A549 (cell line): ENCODE data around the gene DNHD1. TPM values are rescaled to one million over a fixed set of nuclear protein-coding genes. Genes with fewer than 3 reads are reported as not detected.

Experiments used
- ATAC-seq, 2 experiments: fragments of 200-7000 bp in 1 of 2; fragments of >200 bp in 1 of 2; cut with Nextera tagmentation in 1 of 2; cut with Tn5 transposase in 1 of 2; 3 replicates each; pipeline versions ENCODE4 v1.8.0 to v1.9.1; 2018 to 2020; ENCODE audit warnings: mild to moderate bottlenecking in 1 of 2, moderate library complexity in 1 of 2
- CTCF ChIA-PET: fragments of 300-600 bp; sonication (Branson Sonifier 250); formaldehyde crosslinking; extraction: SDS; loops from one replicate; lab custom pipeline; 2021; ENCODE audit warnings: antibody characterized with exemption, inconsistent platforms; lab: Yijun Ruan, JAX
- POLR2A ChIA-PET: fragments of 350-600 bp; formaldehyde crosslinking; extraction: SDS; loops from one replicate; lab custom pipeline; 2021; ENCODE audit warnings: antibody characterized with exemption, inconsistent platforms; lab: Yijun Ruan, JAX
- DNase-seq, 2 experiments: peaks; one replicate each; pipeline versions ENCODE4 v3.0.0 to v3.0.0-alpha.2; 2011 to 2016; ENCODE audit warnings: low read depth in 1 of 2, low spot score in 1 of 2
- FAIRE-seq: peaks from 2 replicates; lab custom pipeline; 2011; peaks lifted over from hg19 to GRCh38; lab: Jason Lieb, UNC
- H3K27ac ChIP-seq, 2 experiments: fragments of >200 bp; sonication (Bioruptor Twin); formaldehyde crosslinking; 3 replicates each; pipeline ENCODE4 v1.5.1; 2016 to 2017
- H3K4me1 ChIP-seq: fragments of >200 bp; sonication (Bioruptor Twin); formaldehyde crosslinking; 3 replicates; pipeline ENCODE4 v1.6.1; 2016
- H3K4me2 ChIP-seq: fragments of >200 bp; sonication (Bioruptor Twin); formaldehyde crosslinking; 3 replicates; pipeline ENCODE4 v1.6.1; 2016
- H3K4me3 ChIP-seq: fragments of >200 bp; sonication (Bioruptor Twin); formaldehyde crosslinking; 3 replicates; pipeline ENCODE4 v1.5.1; 2016
- H3K9me3 ChIP-seq: fragments of >200 bp; sonication (Bioruptor Twin); formaldehyde crosslinking; 3 replicates; pipeline ENCODE4 v1.6.1; 2016
- EP300 ChIP-seq, 2 experiments: fragments of >200 bp; sonication (Bioruptor Twin); formaldehyde crosslinking; IDR thresholded peaks; 2 replicates in 1 of 2; 3 replicates in 1 of 2; pipeline ENCODE4 v1.6.1; 2016 to 2017
- HDAC2 ChIP-seq: fragments of 200-600 bp; sonication (generic); IDR thresholded peaks from 2 replicates; pipeline ENCODE4 v1.6.1; 2016
- HOXA7 ChIP-seq: fragments of 250-450 bp; sonication (Bioruptor Pico); IDR thresholded peaks from 2 replicates; pipeline ENCODE4 v1.5.0; 2020; ENCODE audit warnings: mild to moderate bottlenecking, moderate library complexity
- HOXB13 ChIP-seq: fragments of 250-450 bp; sonication (Bioruptor Pico); IDR thresholded peaks from 2 replicates; pipeline ENCODE4 v1.5.0; 2020; ENCODE audit warnings: low read depth, mild to moderate bottlenecking, moderate library complexity
- MAZ ChIP-seq: fragments of 150-350 bp; IDR thresholded peaks from 2 replicates; pipeline ENCODE4 v1.6.1; 2014; ENCODE audit warnings: antibody characterized with exemption, low read depth, low read length, borderline replicate concordance
- NPAS2 ChIP-seq: fragments of 250-450 bp; sonication (Bioruptor Pico); IDR thresholded peaks from 2 replicates; pipeline ENCODE4 v1.8.0; 2022; ENCODE audit warnings: mild to moderate bottlenecking, moderate library complexity, borderline replicate concordance
- POLR2AphosphoS2 ChIP-seq: conservative IDR thresholded peaks from 2 replicates; pipeline ENCODE4 v1.6.1; 2012; ENCODE audit warnings: low read length, improper control_type of control experiment, inconsistent platforms
- RAD21 ChIP-seq, 2 experiments: fragments of >200 bp in 1 of 2; sonication (Bioruptor Twin) in 1 of 2; formaldehyde crosslinking in 1 of 2; IDR thresholded peaks in 1 of 2; conservative IDR thresholded peaks in 1 of 2; 2 replicates in 1 of 2; 3 replicates in 1 of 2; pipeline ENCODE4 v1.6.1; 2012 to 2018; ENCODE audit warnings: inconsistent platforms in 1 of 2
- RARB ChIP-seq: fragments of 250-450 bp; sonication (Bioruptor Pico); IDR thresholded peaks from 2 replicates; pipeline ENCODE4 v1.8.0; 2021; ENCODE audit warnings: mild to moderate bottlenecking, moderate library complexity
- TFCP2L1 ChIP-seq: fragments of 250-450 bp; sonication (Bioruptor Pico); IDR thresholded peaks from 2 replicates; pipeline ENCODE4 v1.5.0; 2021; ENCODE audit warnings: mild to moderate bottlenecking
- USF2 ChIP-seq: fragments of 450-650 bp; IDR thresholded peaks from 2 replicates; pipeline ENCODE4 v1.6.1; 2014; ENCODE audit warnings: antibody characterized with exemption
- ZC3H11A ChIP-seq: fragments of 450-650 bp; IDR thresholded peaks from 2 replicates; pipeline ENCODE4 v1.6.1; 2014; ENCODE audit warnings: antibody characterized with exemption, mild to moderate bottlenecking
- ZNF302 ChIP-seq: fragments of 250-450 bp; sonication (Bioruptor Pico); IDR thresholded peaks from 2 replicates; pipeline ENCODE4 v1.9.0; 2021; ENCODE audit warnings: inconsistent platforms, mild to moderate bottlenecking, moderate library complexity
- WGBS: methylation state at CpG from one replicate; pipeline ENCODE4 v1.1.6; 2017; ENCODE audit errors: missing lambda C conversion rate; 5-methylcytosine and 5-hydroxymethylcytosine counted together
- polyA plus RNA-seq, 4 experiments: library from polyadenylated mRNA; depleted of rRNA in 3 of 4; stranded (reverse); fragments of >200 nt; fragmentation: RNase III in 1 of 4; extraction: RNeasy Plus Mini Kit Qiagen cat#74134 plus additional on column Dnase treatment in 1 of 4; gene quantifications; 2 replicates in 3 of 4; 3 replicates in 1 of 4; pipeline ENCODE4 v1.2.3, GENCODE V29; 2011 to 2017
- TF ChIP-seq, protein P1 (sequence below): fragments of >200 bp; sonication (Bioruptor Twin); formaldehyde crosslinking; IDR thresholded peaks from 2 replicates; pipeline ENCODE4 v1.6.1; 2016
- TF ChIP-seq, protein P2 (sequence below): fragments of 150-350 bp; IDR thresholded peaks from 2 replicates; pipeline ENCODE4 v1.6.1; 2014; ENCODE audit warnings: low read depth, mild to moderate bottlenecking, low read length

Gene DNHD1
- polyA plus RNA-seq, 2 of the 4 experiments (the other 2 are of a cell fraction): 6.8 to 8.6 TPM

DNA sequence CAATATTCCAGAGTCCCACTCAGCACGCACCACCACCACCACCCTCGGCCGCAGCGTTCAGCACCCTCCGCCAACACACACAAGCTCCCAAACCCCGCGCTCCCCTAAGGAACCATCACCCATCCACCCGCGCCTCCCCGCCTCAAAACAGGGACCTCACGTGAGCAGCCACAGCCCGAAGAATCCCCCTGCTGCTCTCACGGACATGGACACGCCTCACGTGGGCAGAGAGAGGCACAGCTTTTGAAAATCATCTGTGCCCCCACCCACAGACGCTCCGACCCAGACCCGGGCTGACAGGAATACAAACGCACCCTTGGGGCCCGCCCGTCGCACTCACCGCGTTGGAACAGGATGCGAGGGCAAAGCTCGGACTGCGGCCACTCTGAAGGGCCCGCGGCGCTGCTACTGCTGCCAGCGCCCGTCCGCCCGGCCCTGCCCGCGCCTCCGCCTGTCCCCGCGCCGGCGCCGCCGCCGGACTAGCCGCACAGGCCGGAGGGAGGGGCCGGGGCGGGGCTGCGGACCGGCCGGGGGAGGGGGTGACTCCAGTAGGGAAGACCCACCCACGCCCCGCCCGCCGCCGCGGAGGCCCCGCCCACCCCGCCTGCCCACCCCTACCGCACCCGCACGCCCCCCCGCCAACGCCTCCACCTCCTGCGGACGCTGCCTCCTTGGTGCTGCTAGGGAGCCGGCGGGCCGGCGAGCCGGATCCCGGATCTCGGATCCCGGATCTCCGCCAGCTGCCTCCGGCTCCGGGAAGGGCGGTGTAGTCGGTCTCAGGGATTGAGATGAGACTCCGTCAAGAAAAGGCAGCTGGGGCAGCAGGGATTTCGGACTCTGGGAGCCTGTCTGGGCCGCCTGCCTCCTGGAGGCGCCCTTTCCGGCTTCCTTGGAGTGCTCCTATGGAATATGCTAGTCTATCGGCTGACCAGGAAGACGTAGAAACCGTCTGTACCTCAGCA lies 23.3 kb upstream of the DNHD1 start, which contains the start of gene TRIM3 (continued):
- TF ChIP-seq USF2 (peak; percentile 33; the same call in 1 of the 2 replicates), NPAS2 (CRISPR knock-in tag) (no peak), POLR2AphosphoS2 (no peak), RAD21 (conservative IDR thresholded peaks at IDR 0.05 in 1 of 2, IDR thresholded peaks at IDR 0.05 in 1 of 2) (no peak), HOXB13 (no peak), MAZ (no peak), TFCP2L1 (CRISPR knock-in tag) (peak; percentile 49; the same call in 1 of the 2 replicates), HDAC2 (no peak), ZC3H11A (no peak)

DNA sequence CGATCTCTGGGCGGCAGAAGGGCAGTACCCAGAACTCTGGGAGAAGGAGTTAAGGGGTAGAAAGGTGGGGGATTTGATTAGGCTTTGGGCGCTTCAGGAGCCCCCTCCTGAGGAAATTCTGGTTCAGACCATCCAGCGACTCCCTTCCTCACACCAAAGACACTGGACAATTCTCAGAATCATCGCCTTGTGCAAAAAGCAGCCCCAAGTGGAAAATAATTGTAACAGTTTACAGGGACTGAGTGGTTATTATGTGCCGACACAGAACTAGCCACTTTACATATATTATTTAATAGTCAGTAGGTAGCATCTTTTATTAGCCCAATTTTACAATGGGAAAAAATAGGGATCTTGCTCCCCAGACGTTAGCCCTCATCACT lies 22.7 kb upstream of the DNHD1 start:
- WGBS: 43% methylated on average over 7 of the region's 7 CpGs
- Histone ChIP-seq H3K27ac (peak overlapping the region; percentile 91 to 92), H3K9me3 (no peaks in the 10 kb centered on the region), H3K4me1 (peaks cover 31% of the 10 kb centered on the region), H3K4me3 (peak overlapping the region; percentile 92), H3K4me2 (peak overlapping the region; percentile 90)
- ATAC-seq (no peak; a peak in 1 of 6 replicates), DNase-seq (no peak), FAIRE-seq (no peak)
- TF ChIP-seq ZNF302 (CRISPR knock-in tag) (no peak), NPAS2 (CRISPR knock-in tag) (no peak), RARB (CRISPR knock-in tag) (no peak), EP300 (IDR thresholded peaks at IDR 0.05) (no peak)
- TF ChIP-seq, protein P1, sequence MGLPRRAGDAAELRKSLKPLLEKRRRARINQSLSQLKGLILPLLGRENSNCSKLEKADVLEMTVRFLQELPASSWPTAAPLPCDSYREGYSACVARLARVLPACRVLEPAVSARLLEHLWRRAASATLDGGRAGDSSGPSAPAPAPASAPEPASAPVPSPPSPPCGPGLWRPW: no peak
- ChIA-PET CTCF (interaction anchor here (0.9 to 4.2 kb wide), 5 partner anchors 11 to 150 kb away, joined by 3 to 22 read pairs (median 4); no protein-coding TSS in a partner anchor), POLR2A (interaction anchor here (0.6 to 1.7 kb wide), 3 partner anchors 12 to 209 kb away, joined by 3 to 4 read pairs (median 3); partner anchors contain the start of gene MRPL17)

GRCh38 chr11:6474806-6475500 lies 22.1 kb upstream of the DNHD1 start:
- no peak for FAIRE-seq
- H3K4me1 ChIP-seq: peaks cover 37% of the 10 kb centered on the region
- ChIA-PET CTCF (interaction anchor here (0.8 to 4.2 kb wide), 8 partner anchors 10 to 151 kb away, joined by 3 to 22 read pairs (median 4); no protein-coding TSS in a partner anchor), POLR2A (interaction anchor here (0.6 to 1.7 kb wide), 2 partner anchors 13 to 45 kb away, joined by 4 read pairs; no protein-coding TSS in a partner anchor)
- peak overlapping the region; percentile 90 for H3K4me2 ChIP-seq
- DNase-seq: no peak
- no peaks in the 10 kb centered on the region for H3K9me3 ChIP-seq
- 0 out of 2 replicates have a peak, but pooled peaks have one; percentile 46 for TF ChIP-seq HOXA7 (CRISPR knock-in tag)
- TF ChIP-seq, protein P2, sequence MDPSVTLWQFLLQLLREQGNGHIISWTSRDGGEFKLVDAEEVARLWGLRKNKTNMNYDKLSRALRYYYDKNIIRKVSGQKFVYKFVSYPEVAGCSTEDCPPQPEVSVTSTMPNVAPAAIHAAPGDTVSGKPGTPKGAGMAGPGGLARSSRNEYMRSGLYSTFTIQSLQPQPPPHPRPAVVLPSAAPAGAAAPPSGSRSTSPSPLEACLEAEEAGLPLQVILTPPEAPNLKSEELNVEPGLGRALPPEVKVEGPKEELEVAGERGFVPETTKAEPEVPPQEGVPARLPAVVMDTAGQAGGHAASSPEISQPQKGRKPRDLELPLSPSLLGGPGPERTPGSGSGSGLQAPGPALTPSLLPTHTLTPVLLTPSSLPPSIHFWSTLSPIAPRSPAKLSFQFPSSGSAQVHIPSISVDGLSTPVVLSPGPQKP: no peak
- H3K27ac ChIP-seq: peak overlapping the region in 1 of 2 experiments; percentile 92; a peak in 4 of 6 replicates
- 75% methylated on average over 3 of the region's 3 CpGs for WGBS
- no peak overlapping the region; the same call in 2 of the 3 replicates for H3K4me3 ChIP-seq
- peak in 1 of 2 experiments; percentile 5; a peak in 2 of 6 replicates for ATAC-seq
